GM12864 (cell line): ENCODE measurements around the gene TSPEAR.

Experiments used
- DNase-seq: peaks from one replicate; pipeline ENCODE4 v3.0.0-alpha.2; 2011; ENCODE audit warnings: low read depth
- H3K4me3 ChIP-seq: 2 replicates; pipeline ENCODE4 v1.5.1; 2011; ENCODE audit warnings: mild to moderate bottlenecking, low read depth, low read length, control low read depth
- TF ChIP-seq, protein P1 (sequence below): IDR thresholded peaks from 2 replicates; pipeline ENCODE4 v1.5.1; 2011; ENCODE audit warnings: low read depth, mild to moderate bottlenecking, moderate library complexity, low read length, control low read depth, inconsistent platforms; ENCODE audit errors: missing control alignments

The TSPEAR gene

DNA sequence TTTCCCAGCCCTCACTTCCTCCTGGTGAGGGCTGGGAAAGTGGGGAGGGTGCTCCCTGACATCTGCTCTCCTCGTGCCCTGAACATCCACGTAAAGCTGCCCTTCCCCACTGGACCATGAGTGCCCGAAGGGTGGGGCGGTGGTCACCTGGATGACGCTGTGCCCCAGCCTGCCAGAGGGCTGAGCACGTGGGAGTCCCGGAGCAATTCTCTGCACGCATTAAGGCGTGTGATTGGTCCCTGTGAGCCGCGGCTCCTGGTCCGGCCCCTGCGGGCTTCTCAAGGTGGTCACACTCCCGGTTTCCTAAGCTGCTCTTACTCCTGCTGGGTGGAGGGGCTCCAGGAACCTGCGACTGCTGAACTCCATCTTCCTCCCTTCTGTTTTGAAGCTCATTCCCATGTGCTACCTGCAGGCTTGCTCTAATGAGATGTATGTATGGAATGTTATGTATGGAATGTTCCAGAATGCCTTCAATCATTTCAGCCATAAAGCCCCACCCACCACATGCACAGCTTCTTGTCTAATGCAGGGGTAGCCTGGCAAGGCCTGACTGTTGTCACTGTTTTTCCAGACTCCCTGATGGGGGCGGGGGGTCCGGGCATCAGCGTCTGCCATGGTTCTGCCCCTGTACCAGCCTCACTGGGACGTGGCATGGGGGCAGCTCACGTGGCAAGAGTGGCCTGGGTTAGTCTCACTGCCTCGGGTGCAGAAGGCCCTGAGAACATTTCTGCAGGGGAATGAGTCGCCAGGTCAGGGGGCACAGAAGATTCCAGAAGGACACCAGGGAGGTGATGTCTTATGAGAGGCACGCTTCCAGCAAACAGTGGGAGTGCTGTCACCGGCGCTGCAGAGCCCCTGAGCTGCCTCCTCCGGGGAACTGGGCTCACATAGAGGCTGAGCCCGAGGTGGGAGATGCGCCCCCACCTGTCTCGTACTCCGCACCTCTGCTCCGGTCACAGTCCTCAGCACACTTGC is 190.8 kb downstream of the TSPEAR start:
- no peak for DNase-seq
- TF ChIP-seq, protein P1, sequence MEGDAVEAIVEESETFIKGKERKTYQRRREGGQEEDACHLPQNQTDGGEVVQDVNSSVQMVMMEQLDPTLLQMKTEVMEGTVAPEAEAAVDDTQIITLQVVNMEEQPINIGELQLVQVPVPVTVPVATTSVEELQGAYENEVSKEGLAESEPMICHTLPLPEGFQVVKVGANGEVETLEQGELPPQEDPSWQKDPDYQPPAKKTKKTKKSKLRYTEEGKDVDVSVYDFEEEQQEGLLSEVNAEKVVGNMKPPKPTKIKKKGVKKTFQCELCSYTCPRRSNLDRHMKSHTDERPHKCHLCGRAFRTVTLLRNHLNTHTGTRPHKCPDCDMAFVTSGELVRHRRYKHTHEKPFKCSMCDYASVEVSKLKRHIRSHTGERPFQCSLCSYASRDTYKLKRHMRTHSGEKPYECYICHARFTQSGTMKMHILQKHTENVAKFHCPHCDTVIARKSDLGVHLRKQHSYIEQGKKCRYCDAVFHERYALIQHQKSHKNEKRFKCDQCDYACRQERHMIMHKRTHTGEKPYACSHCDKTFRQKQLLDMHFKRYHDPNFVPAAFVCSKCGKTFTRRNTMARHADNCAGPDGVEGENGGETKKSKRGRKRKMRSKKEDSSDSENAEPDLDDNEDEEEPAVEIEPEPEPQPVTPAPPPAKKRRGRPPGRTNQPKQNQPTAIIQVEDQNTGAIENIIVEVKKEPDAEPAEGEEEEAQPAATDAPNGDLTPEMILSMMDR, result no peak
- no peak overlapping the region for H3K4me3 ChIP-seq

GRCh38 chr21:44519346-44520325 is 191.7 kb downstream of the TSPEAR start:
- DNase-seq, result no peak
- H3K4me3 ChIP-seq, result no peak overlapping the region
- TF ChIP-seq, protein P1, result no peak

DNA sequence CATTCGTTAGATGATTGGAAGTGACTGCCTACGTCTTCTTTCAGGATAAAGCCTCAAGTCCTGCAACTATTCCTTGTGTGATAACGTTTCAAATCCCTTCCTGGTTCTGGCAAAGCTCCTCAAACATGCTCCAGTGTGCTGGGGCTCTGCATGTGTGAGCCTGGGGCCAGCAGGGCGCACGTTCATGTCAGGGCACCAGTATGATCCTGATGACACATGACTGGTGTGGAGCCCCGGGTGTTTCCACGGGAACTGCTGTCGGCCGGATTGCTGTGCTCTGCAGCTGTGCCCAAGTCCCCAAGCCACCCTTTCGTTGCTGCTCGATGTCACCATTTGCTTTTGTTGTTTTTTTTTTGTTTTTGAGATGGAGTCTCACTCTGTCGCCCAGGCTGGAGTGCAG is 192.7 kb downstream of the TSPEAR start:
- TF ChIP-seq, protein P1, result no peak
- no peak overlapping the region for H3K4me3 ChIP-seq
- DNase-seq, result no peak

GRCh38 chr21:44517175-44517899 is 194.0 kb downstream of the TSPEAR start:
- no peak for DNase-seq
- H3K4me3 ChIP-seq, result no peak overlapping the region
- TF ChIP-seq, protein P1, result no peak

- TF ChIP-seq, protein P1, result no peak
- no peak overlapping the region for H3K4me3 ChIP-seq
- DNase-seq, result no peak
Measured at GRCh38 chr21:44516828-44517174, 194.6 kb downstream of the TSPEAR start.

GRCh38 chr21:44516342-44516741 is 195.0 kb downstream of the TSPEAR start:
- H3K4me3 ChIP-seq, result no peak overlapping the region
- TF ChIP-seq, protein P1, result no peak

More at GRCh38 chr21:44516342-44516741, 195.0 kb downstream of the TSPEAR start:
- no peak for DNase-seq
